H9 (cell line): ENCODE measurements around the gene HSD17B8. TPM values are rescaled to one million over a fixed set of nuclear protein-coding genes. Genes with fewer than 3 reads are reported as not detected.

Experiments
- DNase-seq: peaks from one replicate; pipeline ENCODE4 v3.0.0-alpha.2; 2017
- H2AFZ ChIP-seq: one replicate; pipeline ENCODE4 v1.6.1; 2013; ENCODE audit warnings: mild to moderate bottlenecking, low read length, control low read depth, moderate library complexity
- H2AK5ac ChIP-seq: 2 replicates; pipeline ENCODE4 v1.6.1; 2013; ENCODE audit warnings: low read length, control low read depth, mixed read lengths; ENCODE audit not compliant: insufficient read length
- H2BK120ac ChIP-seq: one replicate; pipeline ENCODE4 v1.6.1; 2013; ENCODE audit warnings: low read depth, mild to moderate bottlenecking, low read length, control low read depth, inconsistent platforms; ENCODE audit not compliant: poor library complexity, severe bottlenecking
- H2BK12ac ChIP-seq: 2 replicates; pipeline ENCODE4 v1.6.1; 2013; ENCODE audit warnings: low read length, control low read depth, mixed read lengths, low read depth; ENCODE audit not compliant: insufficient read length
- H2BK15ac ChIP-seq: 2 replicates; pipeline ENCODE4 v1.6.1; 2013; ENCODE audit warnings: low read depth, low read length, control low read depth
- H2BK20ac ChIP-seq: one replicate; pipeline ENCODE4 v1.6.1; 2013; ENCODE audit warnings: low read depth, mild to moderate bottlenecking, low read length, control low read depth, inconsistent platforms; ENCODE audit not compliant: poor library complexity, severe bottlenecking
- H2BK5ac ChIP-seq: 2 replicates; pipeline ENCODE4 v1.6.1; 2013; ENCODE audit warnings: low read length, control low read depth, mixed read lengths; ENCODE audit not compliant: insufficient read length
- H3K14ac ChIP-seq: 2 replicates; pipeline ENCODE4 v1.6.1; 2013; ENCODE audit warnings: low read length, control low read depth; ENCODE audit not compliant: insufficient read depth
- H3K18ac ChIP-seq: 2 replicates; pipeline ENCODE4 v1.6.1; 2013; ENCODE audit warnings: low read depth, mild to moderate bottlenecking, mixed read lengths, low read length, control low read depth; ENCODE audit not compliant: insufficient read length
- H3K23ac ChIP-seq: 2 replicates; pipeline ENCODE4 v1.6.1; 2013; ENCODE audit warnings: low read length, control low read depth, mixed read lengths, low read depth; ENCODE audit not compliant: insufficient read length
- H3K23me2 ChIP-seq: 2 replicates; pipeline ENCODE4 v1.6.1; 2013; ENCODE audit warnings: low read depth, mild to moderate bottlenecking, mixed read lengths, low read length, control low read depth; ENCODE audit not compliant: insufficient read length, poor library complexity, severe bottlenecking
- H3K27ac ChIP-seq: 2 replicates; pipeline ENCODE4 v1.5.1; 2013; ENCODE audit warnings: low read length, control low read depth, mixed read lengths, low read depth; ENCODE audit not compliant: insufficient read length
- H3K27me3 ChIP-seq: 2 replicates; pipeline ENCODE4 v1.6.1; 2013; ENCODE audit warnings: low read length, control low read depth, inconsistent platforms; ENCODE audit not compliant: insufficient read depth
- H3K4ac ChIP-seq: 2 replicates; pipeline ENCODE4 v1.6.1; 2013; ENCODE audit warnings: low read depth, mild to moderate bottlenecking, control low read depth, inconsistent platforms, low read length, moderate library complexity
- H3K4me1 ChIP-seq: 2 replicates; pipeline ENCODE4 v1.6.1; 2013; ENCODE audit warnings: low read length, control low read depth, inconsistent platforms; ENCODE audit not compliant: insufficient read depth
- H3K4me2 ChIP-seq: 2 replicates; pipeline ENCODE4 v1.6.1; 2013; ENCODE audit warnings: low read length, control low read depth, mixed read lengths; ENCODE audit not compliant: insufficient read length, insufficient read depth
- H3K56ac ChIP-seq: 2 replicates; pipeline ENCODE4 v1.6.1; 2013; ENCODE audit warnings: low read depth, mild to moderate bottlenecking, mixed read lengths, low read length, control low read depth; ENCODE audit not compliant: insufficient read length
- H3K79me1 ChIP-seq: 2 replicates; pipeline ENCODE4 v1.6.1; 2013; ENCODE audit warnings: low read depth, mild to moderate bottlenecking, moderate library complexity, low read length, control low read depth, inconsistent platforms; ENCODE audit not compliant: insufficient read depth, poor library complexity, severe bottlenecking
- H3K79me2 ChIP-seq: 2 replicates; pipeline ENCODE4 v1.6.1; 2013; ENCODE audit warnings: low read length, control low read depth, inconsistent platforms; ENCODE audit not compliant: insufficient read depth
- H3K9ac ChIP-seq: 2 replicates; pipeline ENCODE4 v1.6.1; 2013; ENCODE audit warnings: low read length, control low read depth, mixed read lengths; ENCODE audit not compliant: insufficient read length; ENCODE audit errors: extremely low read depth
- H3K9me3 ChIP-seq: one replicate; pipeline ENCODE4 v1.6.1; 2013; ENCODE audit warnings: low read depth, low read length, inconsistent platforms; ENCODE audit not compliant: control insufficient read depth
- H3T11ph ChIP-seq: one replicate; pipeline ENCODE4 v1.6.1; 2013; ENCODE audit warnings: mild to moderate bottlenecking, low read length, control low read depth, inconsistent platforms
- H4K20me1 ChIP-seq: one replicate; pipeline ENCODE4 v1.6.1; 2013; ENCODE audit not compliant: control insufficient read depth, insufficient read length, insufficient read depth
- H4K5ac ChIP-seq: 2 replicates; pipeline ENCODE4 v1.6.1; 2013; ENCODE audit warnings: low read depth, mild to moderate bottlenecking, mixed read lengths, low read length, control low read depth; ENCODE audit not compliant: insufficient read length
- H4K8ac ChIP-seq: replicated peaks from 2 replicates; pipeline ENCODE4 v1.6.1; 2013; ENCODE audit warnings: low read length, control low read depth, mixed read lengths, low read depth; ENCODE audit not compliant: insufficient read length
- H4K91ac ChIP-seq: 2 replicates; pipeline ENCODE4 v1.6.1; 2013; ENCODE audit warnings: low read depth, mild to moderate bottlenecking, moderate library complexity, mixed read lengths, low read length, control low read depth; ENCODE audit not compliant: insufficient read length
- H3K27ac Mint-ChIP-seq, 3 experiments: 2 replicates in 2 of 3; 3 replicates in 1 of 3; pipeline ENCODE4 v1.8.0; 2020 to 2021; ENCODE audit warnings: mixed read lengths in 3 of 3, mild to moderate bottlenecking in 1 of 3, moderate library complexity in 1 of 3
- H3K27me3 Mint-ChIP-seq: 2 replicates; pipeline ENCODE4 v1.8.0; 2021; ENCODE audit warnings: low read depth, mild to moderate bottlenecking, moderate library complexity, mixed read lengths
- H3K36me3 Mint-ChIP-seq, 3 experiments: 2 replicates in 2 of 3; 3 replicates in 1 of 3; pipeline ENCODE4 v1.8.0; 2020 to 2021; ENCODE audit warnings: low read depth in 3 of 3, mixed read lengths in 3 of 3; ENCODE audit not compliant: insufficient read depth in 1 of 3
- H3K4me1 Mint-ChIP-seq, 2 experiments: 2 replicates each; pipeline ENCODE4 v1.8.0; 2020; ENCODE audit warnings: mixed read lengths in 2 of 2
- H3K4me3 Mint-ChIP-seq, 2 experiments: 2 replicates in 1 of 2; 3 replicates in 1 of 2; pipeline ENCODE4 v1.8.0; 2020 to 2021; ENCODE audit warnings: mild to moderate bottlenecking in 2 of 2, mixed read lengths in 2 of 2, moderate library complexity in 1 of 2
- H3K9me3 Mint-ChIP-seq, 2 experiments: 2 replicates in 1 of 2; 3 replicates in 1 of 2; pipeline ENCODE4 v1.8.0; 2020; ENCODE audit warnings: mild to moderate bottlenecking in 2 of 2, mixed read lengths in 2 of 2, moderate library complexity in 1 of 2
- WGBS: extraction: QIAGEN DNeasy Blood & Tissue Kit; methylation state at CpG from one replicate; pipeline ENCODE4 v1.1.7; 2013; ENCODE audit warnings: missing lambda C conversion rate, low lambda C conversion rate, mixed read lengths; ENCODE audit not compliant: insufficient read length; ENCODE audit errors: extremely low coverage; 5-methylcytosine and 5-hydroxymethylcytosine counted together
- total RNA-seq: library from RNA; stranded (reverse); gene quantifications from 2 replicates; pipeline ENCODE4 v1.2.1, GENCODE V29; 2021
- TF ChIP-seq, protein P1 (sequence below): fragments of 200-600 bp; sonication (generic); conservative IDR thresholded peaks from 3 replicates; pipeline ENCODE4 v1.8.0; 2021; ENCODE audit warnings: antibody characterized with exemption, mild to moderate bottlenecking

HSD17B8 gene
- total RNA-seq, 1 experiment from 2014 or later, result 7.1 TPM

- no peak overlapping the region for H4K8ac ChIP-seq
Measured at GRCh38 chr6:33164665-33165373, 39.6 kb upstream of the HSD17B8 start.

More at GRCh38 chr6:33164665-33165373, 39.6 kb upstream of the HSD17B8 start:
- no CpG with 5 or more reads among the region's 14 CpGs for WGBS
- Histone ChIP-seq H3K4me2 (no peak overlapping the region), H4K91ac (no peak overlapping the region), H3K23me2 (peaks cover 5% of the 10 kb centered on the region), H3K27ac (no peak overlapping the region), H3K4me1 (no peaks in the 10 kb centered on the region; the same call in 1 of the 2 replicates), H2BK120ac (no peak overlapping the region), H3K14ac (no peak overlapping the region), H3K18ac (no peak overlapping the region), H2BK15ac (no peak overlapping the region), H3K79me1 (no peaks in the 10 kb centered on the region), H3K27me3 (peaks cover 2% of the 10 kb centered on the region; the same call in 1 of the 2 replicates), H3K56ac (no peak overlapping the region), H3K23ac (no peak overlapping the region), H2AFZ (no peak overlapping the region), H3K9ac (no peak overlapping the region), H4K5ac (no peak overlapping the region), H3K4ac (no peak overlapping the region), H3T11ph (no peak overlapping the region), H4K20me1 (peaks cover 3% of the 10 kb centered on the region), H2BK20ac (no peak overlapping the region), H3K79me2 (no peaks in the 10 kb centered on the region), H2AK5ac (no peak overlapping the region), H2BK5ac (no peak overlapping the region), H2BK12ac (no peak overlapping the region), H3K9me3 (no peaks in the 10 kb centered on the region)
- Mint-ChIP-seq H3K4me3 (no peak overlapping the region), H3K27ac (peak overlapping the region in 1 of 3 experiments; percentile 64; a peak in 1 of 7 replicates), H3K27me3 (peaks cover 37% of the 10 kb centered on the region), H3K4me1 (peaks cover 23 to 30% of the 10 kb centered on the region in 2 experiments), H3K9me3 (no peaks in the 10 kb centered on the region), H3K36me3 (no peaks in the 10 kb centered on the region)
- TF ChIP-seq, protein P1, sequence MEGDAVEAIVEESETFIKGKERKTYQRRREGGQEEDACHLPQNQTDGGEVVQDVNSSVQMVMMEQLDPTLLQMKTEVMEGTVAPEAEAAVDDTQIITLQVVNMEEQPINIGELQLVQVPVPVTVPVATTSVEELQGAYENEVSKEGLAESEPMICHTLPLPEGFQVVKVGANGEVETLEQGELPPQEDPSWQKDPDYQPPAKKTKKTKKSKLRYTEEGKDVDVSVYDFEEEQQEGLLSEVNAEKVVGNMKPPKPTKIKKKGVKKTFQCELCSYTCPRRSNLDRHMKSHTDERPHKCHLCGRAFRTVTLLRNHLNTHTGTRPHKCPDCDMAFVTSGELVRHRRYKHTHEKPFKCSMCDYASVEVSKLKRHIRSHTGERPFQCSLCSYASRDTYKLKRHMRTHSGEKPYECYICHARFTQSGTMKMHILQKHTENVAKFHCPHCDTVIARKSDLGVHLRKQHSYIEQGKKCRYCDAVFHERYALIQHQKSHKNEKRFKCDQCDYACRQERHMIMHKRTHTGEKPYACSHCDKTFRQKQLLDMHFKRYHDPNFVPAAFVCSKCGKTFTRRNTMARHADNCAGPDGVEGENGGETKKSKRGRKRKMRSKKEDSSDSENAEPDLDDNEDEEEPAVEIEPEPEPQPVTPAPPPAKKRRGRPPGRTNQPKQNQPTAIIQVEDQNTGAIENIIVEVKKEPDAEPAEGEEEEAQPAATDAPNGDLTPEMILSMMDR, result no peak
- DNase-seq, result no peak
